ENCODE data around the gene PARP11.
A peak's percentile ranks its signal among the peaks of the same experiment; 100 is the strongest.

The PARP11 gene

DNA sequence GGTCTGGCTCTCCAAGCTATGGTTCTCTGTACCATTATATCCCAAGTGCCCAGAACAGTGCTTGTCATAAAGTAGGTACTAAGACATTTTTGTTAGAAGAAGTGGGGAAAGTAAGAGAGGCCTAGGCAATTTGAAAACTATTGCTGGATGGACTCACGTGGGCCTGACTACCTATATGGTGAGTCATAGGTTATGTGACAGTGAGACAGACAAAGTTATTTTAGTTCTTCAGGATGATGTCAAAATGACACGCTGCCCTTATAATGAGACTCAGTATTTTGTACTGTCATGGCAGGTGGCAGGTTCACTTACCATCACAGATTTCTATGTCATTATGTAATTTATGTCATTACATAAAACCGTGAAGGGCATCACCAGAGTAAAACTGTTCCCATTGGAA, 53.1 kb downstream of the PARP11 start:
- DNase-seq: no peak

GRCh38 chr12:3816266-3816665, 56.9 kb downstream of the PARP11 start:
- DNase-seq: no peak

- no peak for DNase-seq
Measured at GRCh38 chr12:3815094-3815766, 58.0 kb downstream of the PARP11 start.

DNA sequence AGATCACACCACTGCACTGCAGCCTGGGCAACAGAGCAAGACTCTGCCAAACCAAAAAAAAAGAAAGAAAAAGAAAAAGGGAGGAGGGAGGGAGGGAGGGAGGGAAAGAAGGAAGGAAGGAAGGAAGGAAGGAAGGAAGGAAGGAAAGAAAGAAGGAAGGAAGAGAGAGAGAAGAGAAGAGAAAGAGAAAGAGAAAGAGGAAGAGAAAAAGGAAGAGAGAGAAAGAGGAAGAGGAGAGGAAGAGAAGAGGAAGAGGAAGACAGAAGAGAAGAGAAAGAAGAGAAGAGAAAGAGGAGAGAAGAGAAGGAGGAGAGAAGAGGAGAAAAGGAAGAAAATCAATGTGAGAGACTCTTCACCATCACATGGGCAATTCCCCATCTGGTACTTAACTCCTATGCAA, 62.7 kb downstream of the PARP11 start:
- DNase-seq: no peak

DNA sequence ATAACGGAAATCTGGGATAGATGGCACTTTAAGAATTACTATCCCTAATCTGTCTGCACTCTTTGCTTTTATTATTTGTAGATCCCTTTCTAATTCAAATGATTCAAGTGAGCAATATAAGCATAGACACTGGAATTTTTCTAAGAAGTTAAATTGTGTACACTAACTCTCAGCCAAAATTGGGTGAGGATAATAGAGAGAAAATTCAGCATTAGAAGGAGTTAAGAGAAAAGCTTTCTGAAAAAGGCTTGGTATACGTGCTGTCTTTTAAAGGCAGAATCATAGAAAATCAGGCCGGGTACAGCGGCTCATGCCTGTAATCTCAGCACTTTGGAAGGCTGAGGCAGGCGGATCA, 63.2 kb downstream of the PARP11 start:
- DNase-seq: no peak

DNA sequence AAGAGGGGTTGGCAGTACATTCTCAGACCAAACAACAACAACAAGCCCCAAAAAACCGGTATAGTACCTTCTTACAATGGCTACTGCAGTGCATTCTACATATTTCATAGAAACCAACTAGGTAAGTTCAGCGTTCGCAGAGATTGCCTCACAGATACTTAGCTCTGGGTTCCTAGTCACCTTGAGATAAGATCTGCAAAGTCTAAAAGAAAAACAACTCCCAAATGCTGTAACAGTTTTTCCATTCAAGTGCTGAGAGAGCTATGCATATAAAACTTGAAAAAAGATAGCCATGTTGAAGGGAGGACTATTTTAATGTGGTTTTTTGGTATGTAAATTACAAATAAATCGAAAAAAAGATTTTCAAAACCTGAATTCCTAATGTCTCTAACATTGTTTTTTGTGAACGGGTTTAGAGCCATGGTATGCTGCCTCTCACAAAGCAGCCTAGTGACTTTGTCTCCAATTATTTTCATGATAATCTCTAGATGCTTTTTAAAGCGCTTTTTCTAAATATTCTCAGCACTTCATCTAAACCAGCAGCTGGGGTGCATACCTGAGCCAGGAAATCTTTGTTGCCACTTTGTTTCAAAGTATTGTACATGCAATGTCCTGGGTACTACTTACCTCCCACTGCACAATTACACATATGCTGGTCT, 63.7 kb downstream of the PARP11 start:
- no peak for DNase-seq

GRCh38 chr12:3805077-3805476, 68.1 kb downstream of the PARP11 start:
- no peak for DNase-seq

DNA sequence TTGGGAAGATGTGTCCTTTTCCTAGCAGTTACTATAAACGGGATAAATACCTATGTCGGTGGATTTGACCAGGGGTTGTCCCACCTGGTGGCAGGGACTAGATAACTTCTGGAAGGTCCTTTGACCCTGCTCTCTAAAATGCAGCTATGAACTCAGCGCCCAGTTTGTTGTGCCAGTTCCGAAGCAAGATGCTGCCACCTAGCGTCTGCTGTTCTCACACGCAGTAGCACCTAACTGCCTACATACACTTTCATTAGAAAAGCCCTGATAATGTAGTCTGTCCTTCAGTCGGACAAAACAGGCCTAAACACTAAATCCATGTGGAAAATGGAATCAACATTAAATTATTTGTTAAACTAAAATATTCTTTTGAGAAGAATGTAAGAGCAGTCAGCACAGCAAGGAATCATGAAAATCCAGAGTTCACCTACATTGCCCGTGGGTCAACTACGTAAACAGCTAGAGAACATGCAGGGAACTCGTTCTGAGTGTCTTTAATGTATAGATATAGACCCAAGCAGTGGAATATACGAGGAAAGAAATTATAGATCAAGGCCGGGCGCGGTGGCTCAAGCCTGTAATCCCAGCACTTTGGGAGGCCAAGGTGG, 69.2 kb downstream of the PARP11 start:
- DNase-seq: peak; percentile 55 to 73

DNA sequence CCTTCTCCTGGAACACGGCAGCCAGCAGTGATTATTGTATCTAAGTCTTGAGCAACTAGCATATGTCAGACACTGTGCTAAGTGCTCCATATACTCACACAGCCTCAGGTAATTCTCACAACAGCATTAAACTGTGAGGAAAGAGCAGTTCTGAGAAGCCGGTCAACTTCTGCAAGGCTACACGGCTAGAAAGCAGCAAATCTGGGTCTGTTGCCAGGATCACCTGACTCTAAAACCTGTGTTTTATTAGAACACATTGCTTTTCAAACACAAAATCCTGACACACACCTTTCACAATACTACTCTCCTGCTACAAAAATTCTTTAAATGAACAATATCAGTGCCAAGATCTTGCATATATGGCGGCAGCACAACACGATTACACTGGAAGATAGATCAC, 70.5 kb downstream of the PARP11 start:
- no peak for DNase-seq

GRCh38 chr12:3797531-3798048, 75.6 kb downstream of the PARP11 start:
- DNase-seq: peak in 1 of 2 experiments; percentile 5

GRCh38 chr12:3795492-3796133, 77.6 kb downstream of the PARP11 start:
- DNase-seq: no peak

DNA sequence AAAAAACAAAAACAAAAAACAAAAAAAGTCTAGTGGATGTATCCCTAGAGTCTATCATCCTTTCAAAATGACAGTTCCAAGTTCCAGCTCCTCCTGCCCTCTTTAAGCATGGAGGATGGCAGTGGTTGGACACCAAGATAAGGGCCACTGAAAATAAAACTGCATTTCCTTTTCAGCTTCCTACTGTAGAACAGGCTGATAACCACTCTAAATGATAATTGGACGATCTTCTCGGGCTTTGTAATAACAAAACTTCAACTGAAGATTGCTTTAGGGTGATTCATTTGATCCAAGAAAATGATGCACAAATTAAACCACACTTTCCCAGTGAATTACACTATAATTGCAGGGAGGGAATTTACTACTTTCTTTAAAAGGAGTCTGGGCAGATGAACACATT, 78.1 kb downstream of the PARP11 start:
- DNase-seq: no peak

GRCh38 chr12:3792623-3793288, 80.4 kb downstream of the PARP11 start:
- no peak for DNase-seq

DNA sequence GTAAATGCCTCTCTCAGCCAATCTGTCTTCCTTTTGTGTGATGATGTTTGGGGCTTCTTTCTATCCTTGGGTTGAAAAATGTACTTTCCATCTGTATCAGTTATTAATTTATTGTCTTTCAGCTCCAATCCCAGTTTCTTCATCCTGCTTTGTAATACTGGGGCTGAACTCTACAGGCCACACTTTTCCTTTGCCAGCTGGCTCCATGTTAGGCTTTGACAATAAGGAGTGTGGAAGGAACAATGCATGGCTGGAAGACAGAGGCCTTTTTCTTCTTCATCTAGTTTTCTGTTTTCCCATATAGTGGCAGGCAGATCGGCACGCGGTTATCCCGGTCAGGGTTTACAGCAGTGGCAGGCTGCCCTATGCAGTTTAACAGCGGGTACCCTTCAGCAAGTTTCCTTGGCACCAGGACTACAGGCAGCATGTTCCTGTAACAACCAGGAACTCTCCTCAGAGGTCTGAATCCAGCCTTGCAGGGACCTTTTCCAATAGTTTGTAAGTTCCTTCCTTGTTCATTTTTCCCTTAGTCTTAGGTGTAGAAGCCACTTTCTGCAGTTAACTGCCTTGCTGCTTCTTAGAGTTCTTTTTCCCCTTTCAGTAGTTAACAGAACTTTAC, 81.8 kb downstream of the PARP11 start:
- no peak for DNase-seq

- no peak for DNase-seq
Measured at GRCh38 chr12:3790642-3791041, 82.6 kb downstream of the PARP11 start.

DNA sequence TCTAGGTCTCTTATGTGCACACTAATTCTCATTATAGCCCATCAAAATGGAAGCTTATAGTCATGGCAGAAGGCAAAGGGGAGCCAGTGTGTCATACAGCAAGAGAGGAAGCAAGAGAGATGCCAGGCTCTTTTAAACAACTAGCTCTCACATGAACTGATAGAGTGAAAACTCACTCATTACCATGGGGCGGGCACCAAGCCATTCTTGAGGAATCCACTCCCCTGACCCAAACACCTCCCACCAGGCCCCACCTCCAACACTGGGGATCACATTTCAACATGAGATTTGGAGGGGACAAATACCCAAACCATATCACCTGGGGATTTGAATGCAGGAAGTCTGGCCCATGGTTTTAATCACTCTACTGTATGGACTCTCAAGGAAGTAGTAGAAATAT, 83.4 kb downstream of the PARP11 start:
- DNase-seq: no peak

GRCh38 chr12:3777206-3777809, 95.9 kb downstream of the PARP11 start:
- peak; percentile 45 to 48 for DNase-seq

GRCh38 chr12:3775385-3776035, 97.7 kb downstream of the PARP11 start:
- DNase-seq: no peak

DNA sequence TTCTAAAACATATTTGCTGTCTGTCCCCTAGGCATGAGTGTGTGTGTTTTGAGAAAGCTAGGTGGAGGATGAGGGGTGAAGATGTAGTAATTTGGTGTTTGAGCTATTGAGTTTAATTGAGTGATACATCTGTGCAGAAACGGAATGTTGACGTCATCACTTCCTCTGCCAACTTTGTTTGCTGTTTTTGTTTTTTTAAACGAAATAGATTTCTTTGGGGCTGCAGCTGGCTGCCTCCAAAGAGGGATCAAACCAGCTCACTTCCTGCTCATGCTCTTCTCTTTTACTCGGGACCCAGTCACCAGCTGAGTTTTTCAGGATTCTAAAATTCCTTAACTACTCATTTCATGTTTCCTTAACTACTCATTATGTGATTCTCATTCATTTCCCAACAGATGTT, 100.8 kb downstream of the PARP11 start:
- no peak for DNase-seq

DNA sequence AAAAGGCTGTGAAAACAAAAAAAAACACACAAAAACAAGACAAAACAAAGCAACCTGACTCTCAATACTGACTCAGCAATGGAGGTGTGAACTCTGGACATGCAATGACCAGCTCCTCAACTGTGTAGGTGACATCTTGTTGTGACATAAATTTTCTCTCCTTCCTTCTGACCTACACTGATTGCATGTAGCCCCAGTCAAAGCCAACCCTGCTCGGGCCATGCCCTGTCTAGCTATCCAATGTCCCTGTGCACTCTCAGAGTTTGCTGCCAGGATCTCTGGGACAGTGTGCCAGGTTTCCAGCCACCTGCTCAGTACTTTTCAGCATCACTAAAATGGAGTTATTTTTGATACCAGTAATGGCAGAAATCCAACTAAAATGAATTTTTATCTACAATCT, 101.3 kb downstream of the PARP11 start:
- no peak for DNase-seq

DNA sequence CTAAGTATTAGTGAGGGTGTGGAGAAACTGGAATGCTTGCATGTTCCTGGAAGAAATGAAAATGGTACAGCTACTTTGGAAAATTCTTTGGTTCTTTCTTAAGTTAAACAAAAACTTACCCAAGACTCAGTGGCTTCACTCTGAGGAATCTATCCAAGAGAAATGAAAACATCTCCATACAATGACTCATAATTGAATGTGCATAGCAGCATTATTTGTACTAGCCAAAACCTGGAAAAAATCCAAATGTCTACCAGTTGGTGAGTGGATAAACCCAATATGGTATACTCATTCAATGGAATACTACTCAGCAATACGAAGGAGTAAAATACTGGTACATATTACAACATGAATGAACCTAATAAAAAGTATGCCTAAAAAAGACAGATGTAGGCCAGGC, 102.3 kb downstream of the PARP11 start:
- DNase-seq: no peak

Data from AML-193 (cell line).